HG02642 (cell line): ENCODE data around the gene RBM42.
A peak's percentile ranks its signal among the peaks of the same experiment; 100 is the strongest.
"Not testable (repeated sequence)": the region's sequence is repeated elsewhere in the genome, so short reads cannot be mapped to it uniquely, and the experiment has no call there.

Source experiments
- ATAC-seq: cut with Tn5 transposase; IDR thresholded peaks from one replicate; pipeline ENCODE4 v1.9.1; 2021; ENCODE audit warnings: mild to moderate bottlenecking; ENCODE audit not compliant: unreplicated experiment, poor library complexity

The RBM42 gene

DNA sequence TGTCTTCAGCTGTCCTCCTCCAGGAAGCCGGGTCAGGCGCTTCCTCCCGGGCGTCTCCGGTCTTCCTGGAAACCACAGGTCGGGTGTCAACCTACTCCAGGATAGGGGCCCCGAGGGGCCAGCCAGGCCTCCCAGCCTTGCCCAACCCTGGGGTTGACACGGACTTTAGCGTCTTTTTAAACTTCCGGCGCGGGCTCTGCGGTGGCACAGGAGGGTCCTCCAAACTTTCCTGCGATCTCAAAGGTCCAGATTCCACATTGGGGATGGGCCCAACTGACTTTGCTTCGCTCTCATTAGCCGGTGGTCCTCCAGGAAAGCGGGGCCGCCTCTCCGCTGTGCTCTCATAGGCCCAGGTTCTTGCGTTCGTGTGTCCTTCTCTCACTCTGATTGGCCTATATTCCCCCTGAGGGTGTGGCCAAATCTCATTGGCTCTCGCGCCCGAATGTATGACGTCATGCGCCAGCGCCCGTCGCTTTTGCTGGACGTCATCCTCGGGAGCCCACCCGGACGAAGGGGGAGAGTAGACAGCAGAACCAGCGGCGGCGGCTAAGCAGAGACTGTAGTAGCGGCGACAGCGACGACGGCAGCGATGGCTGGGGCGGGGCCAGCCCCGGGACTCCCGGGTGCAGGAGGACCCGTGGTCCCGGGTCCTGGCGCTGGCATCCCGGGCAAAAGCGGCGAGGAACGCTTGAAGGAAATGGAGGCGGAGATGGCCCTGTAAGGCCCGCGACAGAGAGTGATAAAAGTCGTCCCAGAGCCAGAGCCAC, at the start of gene RBM42:
Gene RBM42 (plus strand): TSS at position 472 of the 767 bp plus-strand sequence. CDS start 118 bp downstream, at position 590.
- ATAC-seq: peak; percentile 97

GRCh38 chr19:35582760-35583159, 46.1 kb upstream of the RBM42 start:
- ATAC-seq: no peak

- no peak for ATAC-seq
Measured at GRCh38 chr19:35585848-35586247, 43.0 kb upstream of the RBM42 start, which contains the start of gene PMIS2. PMIS2 (plus strand) TSS chr19:35586173; CDS start chr19:35586260, 87 bp downstream.

GRCh38 chr19:35587321-35587720, 41.5 kb upstream of the RBM42 start:
- no peak for ATAC-seq

DNA sequence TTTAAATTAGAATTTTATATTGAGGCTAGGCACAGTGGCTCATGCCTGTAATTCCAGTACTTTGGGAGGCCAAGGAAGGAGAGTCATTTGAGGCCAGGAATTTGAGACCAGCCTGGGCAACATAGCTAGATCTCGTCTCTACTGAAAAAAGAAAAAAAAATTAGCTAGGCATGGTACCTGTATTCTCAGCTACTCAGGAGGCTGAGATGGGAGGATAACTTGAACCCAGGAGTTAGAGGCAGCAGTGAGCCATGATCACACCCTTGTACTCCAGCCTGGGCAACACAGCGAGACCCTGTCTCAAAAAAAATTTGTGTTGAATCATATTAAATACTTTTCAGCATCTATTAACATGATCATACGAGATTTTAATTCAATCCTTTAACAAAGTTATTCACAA, 38.0 kb upstream of the RBM42 start:
- no peak for ATAC-seq

DNA sequence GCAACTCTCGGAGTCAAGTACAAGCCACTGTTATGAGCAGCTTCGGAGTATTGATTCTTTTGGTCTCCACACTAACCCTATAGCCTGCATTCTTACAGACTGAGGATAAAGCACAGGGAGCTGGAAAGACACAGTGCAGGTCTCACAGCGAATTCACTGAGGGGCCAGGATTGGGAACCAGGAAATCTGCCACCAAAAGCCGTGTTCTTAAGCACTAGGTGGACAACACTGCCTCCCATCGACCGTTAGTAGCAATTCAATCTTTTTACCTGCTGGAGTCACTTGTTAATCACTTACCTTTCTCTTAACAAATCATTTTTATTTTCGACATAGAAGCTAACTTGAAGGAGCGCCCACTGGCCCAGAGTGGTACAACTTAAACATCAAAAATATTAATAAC, 36.6 kb upstream of the RBM42 start:
- no peak for ATAC-seq

DNA sequence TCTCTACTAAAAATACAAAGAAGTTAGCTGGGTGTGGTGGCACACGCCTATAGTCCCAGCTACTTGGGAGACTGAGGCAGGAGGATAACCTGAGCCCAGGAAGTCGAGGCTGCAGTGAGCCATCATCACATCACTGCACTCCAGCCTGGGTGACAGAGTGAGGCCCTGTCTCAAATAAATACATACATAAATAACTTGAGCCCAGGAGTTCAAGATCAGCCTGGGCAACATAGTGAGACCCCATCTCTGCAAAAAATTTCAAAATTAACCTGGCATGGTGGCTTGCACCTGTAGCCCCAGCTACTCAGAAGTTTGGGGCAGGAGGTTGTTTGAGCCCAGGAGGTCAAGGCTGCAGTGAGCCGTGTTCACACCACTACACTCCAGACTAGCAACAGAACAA, 33.8 kb upstream of the RBM42 start:
- ATAC-seq: not testable (repeated sequence)

- ATAC-seq: no peak
Measured at GRCh38 chr19:35595928-35596327, 32.9 kb upstream of the RBM42 start.

DNA sequence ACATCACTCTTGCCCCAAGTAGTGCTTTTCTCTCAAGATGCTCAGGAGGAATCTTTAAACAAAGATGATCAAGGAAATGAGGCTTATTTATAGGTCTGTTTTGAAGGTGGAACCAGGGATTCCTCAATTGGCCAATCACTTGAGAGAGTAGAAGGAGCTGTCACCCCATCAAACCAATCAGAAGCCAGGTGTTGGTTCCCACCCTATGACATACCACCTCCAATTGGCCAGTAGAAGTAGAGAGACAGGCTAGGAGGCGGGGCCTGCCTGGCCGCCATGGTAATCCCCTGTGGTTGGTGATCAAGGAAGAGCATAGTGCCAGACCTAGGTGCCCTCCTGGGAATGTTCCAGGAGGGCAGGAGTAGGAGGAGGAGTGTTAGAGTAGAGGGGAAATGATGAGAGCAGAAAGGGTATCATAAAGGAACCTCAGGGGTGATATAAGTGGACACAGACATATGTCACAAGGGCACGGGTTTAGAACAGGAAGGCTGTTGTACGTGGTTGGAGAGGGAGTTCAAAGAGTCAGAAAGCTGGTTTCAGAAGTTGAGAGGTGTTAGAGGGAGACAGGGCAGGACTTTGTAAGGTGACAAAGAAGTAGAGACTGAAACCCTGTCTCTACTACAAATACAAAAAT, 32.4 kb upstream of the RBM42 start:
- no peak for ATAC-seq

DNA sequence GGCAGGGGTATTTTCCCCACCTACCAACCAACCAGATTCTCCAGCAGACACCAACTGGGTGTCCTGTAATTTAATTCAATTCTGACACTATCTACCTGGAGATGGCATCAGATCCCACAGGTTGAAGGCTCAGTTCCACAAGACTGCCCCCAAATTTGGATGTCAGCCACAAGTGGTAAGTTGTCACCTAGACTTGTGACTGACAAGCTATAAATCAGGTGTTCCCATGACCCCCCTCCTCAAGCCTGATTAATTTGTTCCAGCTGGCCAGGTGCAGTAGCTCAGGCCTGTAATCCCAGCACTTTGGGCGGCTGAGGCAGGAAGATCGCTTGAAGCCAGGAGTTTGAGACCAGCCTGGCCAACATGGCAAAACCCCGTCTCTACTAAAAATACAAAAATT, 26.9 kb upstream of the RBM42 start:
- ATAC-seq: no peak

DNA sequence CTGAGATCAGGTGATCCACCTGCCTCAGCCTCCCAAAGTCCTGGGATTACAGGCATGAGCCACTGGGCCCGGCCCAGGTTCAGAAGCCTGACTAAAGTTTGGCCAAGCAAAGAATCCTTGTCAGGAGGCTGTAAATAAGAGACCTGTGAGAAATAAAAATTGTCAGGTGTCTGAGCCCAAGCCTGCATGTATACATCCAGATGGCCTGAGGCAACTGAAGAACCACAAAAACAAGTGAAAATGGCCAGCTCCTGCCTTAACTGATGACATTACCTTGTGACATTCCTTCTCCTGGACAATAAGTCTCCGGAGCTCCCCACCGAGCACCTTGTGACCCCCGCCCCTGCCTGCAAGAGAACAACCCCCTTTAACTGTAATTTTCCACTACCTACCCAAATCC, 24.4 kb upstream of the RBM42 start:
- ATAC-seq: not testable (repeated sequence)

GRCh38 chr19:35607170-35607569, 21.7 kb upstream of the RBM42 start:
- not testable (repeated sequence) for ATAC-seq

DNA sequence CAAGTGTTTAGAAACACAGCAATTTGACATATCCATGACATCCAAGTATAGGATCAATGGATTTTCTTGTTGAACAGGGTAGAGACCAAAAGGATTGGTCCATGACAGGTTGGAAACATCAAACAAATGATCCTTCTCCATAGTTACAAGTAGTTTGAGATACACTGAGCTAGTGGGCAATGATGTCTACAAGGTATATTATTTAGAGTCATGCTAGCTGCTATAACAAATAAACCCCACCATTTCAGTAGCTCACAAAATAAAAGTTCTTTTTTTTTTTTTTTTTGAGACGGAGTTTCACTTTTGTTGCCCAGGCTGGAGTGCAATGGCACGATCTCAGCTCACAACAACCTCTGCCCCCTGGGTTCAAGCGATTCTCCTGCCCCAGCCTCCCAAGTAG, 21.2 kb upstream of the RBM42 start:
- no peak for ATAC-seq

DNA sequence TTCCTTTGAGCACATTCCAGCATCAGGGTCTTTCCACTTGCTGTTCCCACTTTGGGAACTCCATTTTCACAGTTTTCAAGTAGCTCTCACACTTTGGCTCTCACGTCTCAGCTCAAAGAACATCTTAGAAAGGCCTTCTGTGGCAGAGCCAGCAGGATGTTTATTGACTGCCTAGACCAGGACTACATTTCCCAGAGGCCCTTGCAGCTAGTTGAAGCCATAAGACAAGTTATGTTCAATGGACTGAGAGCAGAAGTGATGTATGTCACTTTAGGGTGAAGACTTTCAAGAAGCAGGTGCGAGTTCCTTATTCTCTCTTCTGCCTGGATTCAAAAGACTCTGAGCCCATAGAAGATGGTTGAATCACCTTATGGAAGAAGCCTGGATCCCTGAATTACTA, 20.6 kb upstream of the RBM42 start:
- no peak for ATAC-seq

GRCh38 chr19:35609851-35610353, 18.9 kb upstream of the RBM42 start:
- ATAC-seq: peak; percentile 29

- no peak for ATAC-seq
Measured at GRCh38 chr19:35612224-35612558, 16.6 kb upstream of the RBM42 start.

DNA sequence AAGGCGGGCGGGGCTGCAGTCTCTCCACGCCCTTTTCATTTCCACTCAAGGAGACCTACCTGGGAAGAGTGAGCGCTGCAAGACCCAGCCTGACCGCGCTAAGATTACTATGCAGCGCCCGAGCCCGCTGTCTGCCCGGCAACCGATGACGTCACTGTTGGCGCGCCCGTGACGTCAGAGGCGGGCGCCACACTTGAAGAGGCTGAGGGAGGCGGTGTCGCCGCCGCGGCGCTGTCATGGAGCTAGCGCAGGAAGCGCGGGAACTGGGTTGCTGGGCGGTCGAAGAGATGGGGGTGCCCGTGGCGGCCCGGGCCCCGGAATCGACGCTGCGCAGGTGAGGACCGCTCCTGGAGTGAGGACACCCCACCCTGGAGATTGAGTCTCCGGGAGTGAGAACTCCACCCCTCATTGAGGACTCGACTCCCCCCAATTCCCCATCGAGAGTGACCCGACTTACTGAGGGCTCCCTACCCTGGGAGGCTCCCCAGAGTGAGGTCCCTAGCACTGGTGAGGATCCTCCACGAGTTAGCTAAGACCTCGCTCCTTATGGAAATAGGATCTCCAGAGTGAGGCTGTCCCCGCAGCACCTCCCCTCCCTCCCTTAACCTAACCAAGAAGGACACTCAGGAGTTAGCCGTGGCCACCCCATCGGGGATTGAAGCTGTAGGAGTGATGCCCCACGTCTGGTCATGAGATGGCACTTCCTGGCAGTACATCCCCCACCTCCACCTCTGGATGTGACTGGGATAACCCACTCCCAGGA, 16.1 kb upstream of the RBM42 start, which contains the start of gene HAUS5:
Gene HAUS5 (plus strand): TSS at position 177 of the 763 bp plus-strand sequence. CDS start 60 bp downstream, at position 237.
- ATAC-seq: peak; percentile 79

DNA sequence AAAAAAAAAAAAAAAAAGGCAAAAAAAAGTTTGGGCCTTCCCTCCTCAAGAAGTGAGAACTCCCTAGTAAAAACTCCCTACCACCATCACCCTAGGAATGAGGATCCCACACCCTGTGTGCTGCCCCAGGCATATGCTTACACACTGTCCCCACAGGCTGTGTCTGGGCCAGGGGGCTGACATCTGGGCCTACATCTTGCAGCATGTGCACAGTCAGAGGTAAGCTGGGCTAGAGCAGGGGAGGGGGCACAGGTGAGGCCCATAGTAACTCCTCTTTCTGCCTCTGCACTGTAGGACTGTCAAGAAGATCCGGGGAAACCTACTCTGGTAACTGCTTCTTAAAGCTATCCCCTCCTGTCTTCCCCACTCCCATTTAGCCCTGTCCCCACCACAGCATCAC, 15.3 kb upstream of the RBM42 start:
- no peak for ATAC-seq

DNA sequence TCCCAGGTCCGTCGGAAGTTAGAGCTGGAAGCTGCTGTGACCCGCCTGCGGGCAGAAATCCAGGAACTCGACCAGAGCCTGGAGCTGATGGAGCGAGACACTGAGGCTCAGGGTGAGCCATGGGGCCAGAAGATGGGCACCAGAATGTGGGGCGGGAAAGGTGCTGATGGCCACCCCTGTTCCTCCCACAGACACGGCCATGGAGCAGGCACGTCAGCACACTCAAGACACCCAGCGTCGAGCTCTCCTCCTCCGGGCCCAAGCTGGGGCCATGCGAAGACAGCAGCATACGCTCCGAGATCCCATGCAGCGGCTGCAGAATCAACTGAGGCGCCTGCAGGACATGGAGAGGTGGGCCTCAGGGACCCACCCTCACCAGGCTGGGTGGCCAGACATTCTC, 13.8 kb upstream of the RBM42 start:
- no peak for ATAC-seq

DNA sequence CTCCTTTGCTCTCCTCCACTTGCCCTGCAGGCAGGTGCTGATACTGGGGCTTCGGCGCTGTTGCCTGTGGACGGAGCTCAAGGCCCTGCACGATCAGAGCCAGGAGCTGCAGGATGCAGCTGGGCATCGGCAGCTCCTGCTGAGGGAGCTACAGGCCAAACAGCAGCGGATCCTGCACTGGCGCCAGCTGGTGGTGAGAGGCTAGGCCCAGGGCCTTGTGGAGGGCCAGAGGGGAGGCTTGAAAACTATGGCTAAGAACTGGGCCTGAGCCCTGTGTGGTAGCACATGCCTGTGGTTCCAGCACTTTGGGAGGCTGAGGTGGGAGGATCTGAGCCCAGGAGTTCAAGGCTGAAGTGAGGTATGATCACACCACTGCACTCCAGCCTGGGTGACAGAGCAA, 10.0 kb upstream of the RBM42 start:
- no peak for ATAC-seq
